DND-41 (cell line): ENCODE data around the gene CACNA1A.

Experiments used
- CTCF ChIP-seq: IDR thresholded peaks from 2 replicates; pipeline ENCODE4 v1.5.1; 2012; ENCODE audit warnings: borderline replicate concordance, low read length, moderate library complexity, mild to moderate bottlenecking; ENCODE audit not compliant: poor library complexity, severe bottlenecking; ENCODE audit errors: extremely low read depth
- EZH2 ChIP-seq: IDR thresholded peaks from 3 replicates; pipeline ENCODE4 v1.6.1; 2012; ENCODE audit warnings: borderline replicate concordance, low read depth, mild to moderate bottlenecking, moderate library complexity, low read length, inconsistent platforms; ENCODE audit not compliant: severe bottlenecking

GRCh38 chr19:13229246-13229645 lies 277.0 kb downstream of the CACNA1A start:
- TF ChIP-seq CTCF (no peak), EZH2 (no peak)
